GF-D8 (cell line): Measurements from ENCODE around the gene PROM1.

Experiments used
- DNase-seq: peaks from one replicate; lab custom pipeline; 2025; lab: John Stamatoyannopoulos, UW

The PROM1 gene

GRCh38 chr4:15986907-15987306 lies 96.9 kb downstream of the PROM1 start:
- no peak for DNase-seq

- no peak for DNase-seq
Observed at GRCh38 chr4:15983610-15984009, 100.2 kb downstream of the PROM1 start.

- DNase-seq: no peak
Observed at GRCh38 chr4:15982842-15983524, 100.8 kb downstream of the PROM1 start.

GRCh38 chr4:15976456-15977447 lies 107.1 kb downstream of the PROM1 start:
- DNase-seq: no peak

- no peak for DNase-seq
Observed at GRCh38 chr4:15971068-15971801, 112.6 kb downstream of the PROM1 start.

GRCh38 chr4:15968551-15969300 lies 115.1 kb downstream of the PROM1 start:
- no peak for DNase-seq

GRCh38 chr4:15965325-15965724 lies 118.5 kb downstream of the PROM1 start:
- DNase-seq: no peak

- DNase-seq: no peak
Observed at GRCh38 chr4:15964159-15964558, 119.7 kb downstream of the PROM1 start.

- DNase-seq: no peak
Observed at GRCh38 chr4:15963576-15963975, 120.2 kb downstream of the PROM1 start.

- DNase-seq: peak; percentile 3
Observed at GRCh38 chr4:15963001-15963451, 120.8 kb downstream of the PROM1 start, which contains the start of gene FGFBP2. FGFBP2 (minus strand) TSS chr4:15963175; CDS start chr4:15963129, 46 bp downstream.

GRCh38 chr4:15961781-15962510 lies 121.9 kb downstream of the PROM1 start:
- DNase-seq: no peak

- DNase-seq: no peak
Observed at GRCh38 chr4:15958562-15958961, 125.3 kb downstream of the PROM1 start.

- DNase-seq: no peak
Observed at GRCh38 chr4:15956179-15956850, 127.5 kb downstream of the PROM1 start.

- DNase-seq: no peak
Observed at GRCh38 chr4:15955670-15956069, 128.2 kb downstream of the PROM1 start.

- DNase-seq: no peak
Observed at GRCh38 chr4:15953625-15954024, 130.2 kb downstream of the PROM1 start.

- DNase-seq: no peak
Observed at GRCh38 chr4:15951781-15952180, 132.0 kb downstream of the PROM1 start.

GRCh38 chr4:15948826-15949225 lies 135.0 kb downstream of the PROM1 start:
- DNase-seq: no peak

- DNase-seq: no peak
Observed at GRCh38 chr4:15947684-15948083, 136.1 kb downstream of the PROM1 start.

GRCh38 chr4:15945516-15945915 lies 138.3 kb downstream of the PROM1 start:
- peak; percentile 33 for DNase-seq

GRCh38 chr4:15944895-15945294 lies 138.9 kb downstream of the PROM1 start:
- DNase-seq: no peak
